Inferior parietal cortex (tissue), 1 donor: Measurements from ENCODE around the gene TUBB1.

Source experiments
- DNase-seq: peaks from one replicate; pipeline ENCODE4 v3.0.0-alpha.2; 2016; ENCODE audit errors: extremely low spot score

Gene TUBB1

GRCh38 chr20:58989196-58989595 lies 30.0 kb upstream of the TUBB1 start:
- no peak for DNase-seq

DNA sequence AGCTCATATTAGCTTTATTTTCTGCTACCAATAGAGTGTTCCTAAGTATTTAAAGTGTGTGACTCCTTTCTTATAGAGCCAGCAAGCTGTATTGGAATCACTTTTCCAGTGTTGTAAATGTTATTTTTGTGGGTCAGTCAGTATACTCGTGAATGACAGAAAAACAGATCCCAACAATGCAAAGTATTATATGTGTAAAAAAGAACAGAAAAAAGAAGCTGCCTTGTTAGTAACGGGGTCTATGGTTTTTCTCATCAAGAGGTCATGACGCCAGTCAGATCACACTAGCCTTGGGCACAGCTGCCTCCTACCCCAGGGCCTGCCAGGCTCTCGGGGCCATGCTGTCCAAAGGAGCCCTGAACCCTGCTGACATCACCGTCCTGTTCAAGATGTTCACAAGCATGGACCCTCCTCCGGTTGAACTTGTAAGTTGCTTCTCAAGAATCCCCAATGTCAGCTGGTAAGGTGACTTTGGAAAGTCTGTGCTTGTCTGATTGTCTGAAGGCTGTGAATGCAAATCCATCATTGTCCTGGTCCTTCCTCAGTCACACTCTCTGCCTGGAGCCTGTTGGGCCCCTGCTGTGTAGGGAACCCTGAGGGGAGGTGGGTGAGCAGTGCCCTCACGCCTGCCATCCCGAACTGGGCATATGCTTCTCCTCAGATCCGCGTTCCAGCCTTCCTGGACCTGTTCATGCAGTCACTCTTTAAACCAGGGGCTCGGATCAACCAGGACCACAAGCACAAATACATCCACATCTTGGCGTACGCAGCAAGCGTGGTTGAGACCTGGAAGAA lies 28.4 kb upstream of the TUBB1 start:
- no peak for DNase-seq

DNA sequence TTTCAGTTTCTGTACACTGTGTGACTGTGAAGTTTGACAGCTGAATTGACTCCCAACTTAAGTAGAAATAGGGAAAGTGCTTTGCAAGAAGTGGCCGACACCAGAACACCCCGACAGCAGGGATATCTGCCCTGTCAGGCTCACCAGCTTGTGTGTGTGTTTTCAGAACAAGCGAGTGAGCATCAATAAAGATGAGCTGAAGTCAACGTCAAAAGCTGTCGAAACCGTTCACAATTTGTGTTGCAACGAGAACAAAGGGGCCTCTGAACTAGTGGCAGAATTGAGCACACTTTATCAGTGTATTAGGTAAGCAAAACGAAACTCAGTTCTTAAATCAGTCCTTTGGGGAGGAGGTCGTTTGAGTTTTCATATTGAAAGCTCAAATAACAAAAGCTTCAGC lies 27.5 kb upstream of the TUBB1 start:
- DNase-seq, result no peak

DNA sequence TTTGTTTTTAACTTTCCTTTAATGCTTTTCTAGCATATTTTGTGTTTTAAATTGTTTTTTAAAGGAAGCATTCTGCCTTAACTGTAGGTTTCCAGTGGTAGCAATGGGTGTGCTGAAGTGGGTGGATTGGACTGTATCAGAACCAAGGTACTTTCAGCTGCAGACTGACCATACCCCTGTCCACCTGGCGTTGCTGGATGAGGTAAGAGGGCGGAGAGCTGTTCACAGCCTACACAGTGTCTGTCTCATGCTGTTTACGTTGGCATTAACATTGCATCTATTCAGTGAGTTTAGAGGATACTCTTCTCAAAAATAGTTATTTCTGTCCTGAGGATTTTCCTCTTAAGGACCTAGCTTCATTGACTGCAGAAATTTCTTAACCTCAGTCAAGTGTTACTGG lies 26.3 kb upstream of the TUBB1 start:
- no peak for DNase-seq

DNA sequence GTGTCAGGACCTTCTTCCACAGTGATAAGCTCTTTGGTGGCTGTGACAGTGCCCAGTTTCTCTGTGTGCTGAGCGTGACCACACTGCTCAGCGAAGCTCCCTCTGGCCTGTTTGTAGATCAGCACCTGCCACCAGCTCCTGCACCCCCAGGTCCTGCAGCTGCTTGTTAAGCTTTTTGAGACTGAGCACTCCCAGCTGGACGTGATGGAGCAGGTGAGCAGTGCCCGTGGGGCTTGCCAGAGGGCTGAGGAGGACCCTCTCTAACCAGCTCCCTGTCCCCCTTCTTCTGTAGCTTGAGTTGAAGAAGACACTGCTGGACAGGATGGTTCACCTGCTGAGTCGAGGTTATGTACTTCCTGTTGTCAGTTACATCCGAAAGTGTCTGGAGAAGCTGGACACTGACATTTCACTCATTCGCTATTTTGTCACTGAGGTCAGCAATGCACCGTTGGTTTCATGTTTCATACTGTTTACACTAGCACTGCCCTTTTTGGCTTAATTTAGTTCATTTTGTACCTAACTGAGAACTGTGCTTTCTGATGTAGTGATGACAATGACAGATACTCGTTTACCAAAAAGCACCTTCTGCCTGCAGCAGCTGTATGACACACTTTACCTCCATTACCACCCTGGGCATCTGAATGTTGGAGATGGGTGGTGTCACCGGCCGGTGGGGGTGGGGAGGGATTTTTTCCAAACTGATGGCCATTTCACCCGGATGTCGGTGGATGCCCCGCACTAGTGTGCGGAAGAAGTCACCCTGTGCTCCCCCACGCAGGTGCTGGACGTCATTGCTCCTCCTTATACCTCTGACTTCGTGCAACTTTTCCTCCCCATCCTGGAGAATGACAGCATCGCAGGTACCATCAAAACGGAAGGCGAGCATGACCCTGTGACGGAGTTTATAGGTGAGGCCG lies 25.6 kb upstream of the TUBB1 start:
- no peak for DNase-seq

DNA sequence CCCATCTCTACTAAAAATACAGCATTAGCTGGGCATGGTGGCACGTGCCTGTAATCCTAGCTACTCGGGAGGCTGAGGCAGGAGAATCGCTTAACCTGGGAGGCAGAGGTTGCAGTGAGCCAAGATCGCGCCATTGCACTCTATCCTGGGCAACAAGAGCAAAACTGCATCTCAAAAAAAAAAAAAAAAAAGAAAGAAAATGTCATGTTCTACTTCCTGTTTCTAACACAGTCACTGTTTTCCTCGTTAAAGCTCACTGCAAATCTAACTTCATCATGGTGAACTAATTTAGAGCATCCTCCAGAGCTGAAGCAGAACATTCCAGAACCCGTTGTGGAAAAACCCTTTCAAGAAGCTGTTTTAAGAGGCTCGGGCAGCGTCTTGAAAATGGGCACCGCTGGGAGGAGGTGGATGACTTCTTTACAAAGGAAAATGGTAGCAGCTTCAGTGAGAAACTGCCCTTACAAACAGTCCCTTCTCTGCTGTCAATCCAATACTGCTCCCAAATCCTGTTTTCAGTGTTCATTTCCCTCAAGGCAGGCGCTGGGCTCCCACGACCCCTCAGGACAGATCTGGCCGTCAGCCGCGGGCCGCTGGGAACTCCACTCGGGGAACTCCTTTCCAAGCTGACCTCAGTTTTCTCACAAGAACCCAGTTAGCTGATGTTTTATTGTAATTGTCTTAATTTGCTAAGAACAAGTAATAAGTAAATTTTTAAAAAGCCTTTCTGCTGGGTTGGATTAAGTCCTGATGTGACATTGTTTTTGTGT lies 24.7 kb upstream of the TUBB1 start:
- no peak for DNase-seq

- no peak for DNase-seq
These were observed 23.6 kb upstream of the TUBB1 start for GRCh38 chr20:58995461-58996225.

DNA sequence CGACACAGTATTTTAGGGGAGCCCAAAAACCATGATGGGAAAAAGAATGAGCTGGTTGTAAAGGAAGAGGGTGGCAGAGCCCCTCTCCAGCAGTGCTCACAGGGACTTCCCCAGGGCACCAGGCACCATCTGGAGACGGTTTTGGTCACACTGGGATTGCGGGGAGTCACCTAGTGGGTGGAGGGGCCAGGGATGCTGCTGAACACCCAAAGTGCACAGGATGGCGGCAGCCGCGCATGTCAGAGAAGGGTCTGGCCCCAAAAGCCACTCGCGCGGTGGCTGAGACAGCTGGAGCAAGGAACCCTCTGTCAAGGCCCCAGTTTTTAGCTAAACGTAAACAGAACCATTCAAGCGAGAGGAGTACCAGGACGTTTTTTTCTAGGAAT lies 23.0 kb upstream of the TUBB1 start:
- no peak for DNase-seq

DNA sequence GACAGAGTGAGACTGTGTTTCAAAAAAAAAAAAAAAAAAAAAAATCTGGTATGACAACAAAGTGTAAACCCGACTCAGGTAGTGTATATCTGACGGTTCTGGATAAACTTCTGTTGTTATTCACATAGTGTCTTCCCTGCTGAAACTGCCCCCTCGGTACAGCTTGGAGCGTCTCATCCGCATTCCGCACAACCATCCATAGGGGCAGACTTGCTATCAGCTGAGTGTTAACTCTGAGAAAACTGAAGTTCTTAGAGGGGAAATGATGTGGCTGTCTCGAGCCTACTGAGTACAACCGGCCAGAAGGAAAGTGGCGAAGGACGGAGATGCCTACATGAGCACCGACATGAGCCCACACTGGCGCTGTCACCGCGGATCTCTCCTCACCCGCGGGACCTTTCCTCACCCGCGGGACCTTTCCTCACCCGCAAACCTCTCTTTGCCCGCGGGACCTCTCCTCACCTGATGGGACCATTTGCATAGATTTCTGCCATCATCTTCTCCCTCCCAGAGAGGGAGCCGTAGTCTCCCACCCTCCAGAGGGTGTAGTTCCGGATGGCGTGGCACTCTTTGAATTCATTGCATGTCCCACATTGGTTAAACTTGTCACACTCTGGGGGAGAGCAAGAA lies 22.0 kb upstream of the TUBB1 start:
- DNase-seq, result no peak

GRCh38 chr20:58998656-58999055 lies 20.6 kb upstream of the TUBB1 start:
- no peak for DNase-seq

- no peak for DNase-seq
These were observed 18.9 kb upstream of the TUBB1 start for GRCh38 chr20:59000326-59000725.

- no peak for DNase-seq
These were observed 18.2 kb upstream of the TUBB1 start for GRCh38 chr20:59001068-59001448.

DNA sequence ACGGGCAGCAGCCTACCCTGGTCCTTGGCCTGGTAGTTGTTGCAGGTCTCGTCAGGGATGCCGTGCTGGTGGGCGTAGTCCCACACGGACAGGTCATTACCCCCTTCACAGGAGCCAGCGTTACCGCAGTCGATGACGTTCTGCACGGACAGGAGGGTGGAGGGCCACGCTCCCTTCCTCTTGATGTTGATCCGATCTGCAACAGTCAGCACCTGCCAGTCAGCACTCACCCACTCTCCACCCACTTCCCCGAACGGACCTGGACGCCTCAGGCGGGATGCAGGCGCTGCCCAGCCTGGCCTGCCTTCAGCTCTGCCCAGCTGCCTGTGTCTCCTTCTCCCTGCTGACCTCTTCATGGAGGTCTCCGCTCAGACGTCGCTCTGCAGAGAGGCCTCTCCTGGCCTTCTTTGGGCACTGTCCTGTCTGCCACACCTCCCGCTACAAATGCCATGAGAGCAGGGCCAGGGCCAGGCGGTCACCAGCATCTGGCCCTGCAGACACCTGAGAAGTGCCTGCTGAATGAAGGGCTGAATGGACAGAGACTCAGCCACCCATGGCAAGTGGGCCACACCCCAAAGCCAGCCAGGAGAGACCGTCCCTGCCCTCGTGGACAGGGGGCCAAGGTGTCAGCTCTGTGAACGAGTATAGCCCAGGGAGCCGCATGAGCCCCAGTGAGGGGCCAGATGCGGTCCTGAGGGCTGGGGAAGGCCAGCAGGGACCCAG lies 17.6 kb upstream of the TUBB1 start:
- no peak for DNase-seq

DNA sequence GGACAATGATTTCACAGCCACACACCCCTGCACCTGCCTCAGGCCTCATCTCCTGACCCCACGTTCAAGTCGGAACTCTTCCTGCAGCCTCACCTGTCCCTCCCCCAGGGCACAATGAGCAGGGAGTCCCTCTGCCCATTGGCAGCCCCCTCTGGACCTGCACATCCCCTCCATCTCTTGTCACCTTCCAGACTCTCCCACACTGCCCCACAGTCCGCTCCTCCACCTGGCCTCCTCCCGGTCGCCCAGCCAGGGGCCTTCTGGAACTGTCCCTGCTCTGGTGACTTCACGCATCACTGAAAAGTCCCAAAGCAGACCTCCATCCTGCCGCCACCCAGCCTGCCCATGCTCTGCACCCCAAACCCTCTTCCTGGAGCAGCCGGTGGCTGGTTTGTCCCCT lies 16.8 kb upstream of the TUBB1 start:
- no peak for DNase-seq

DNA sequence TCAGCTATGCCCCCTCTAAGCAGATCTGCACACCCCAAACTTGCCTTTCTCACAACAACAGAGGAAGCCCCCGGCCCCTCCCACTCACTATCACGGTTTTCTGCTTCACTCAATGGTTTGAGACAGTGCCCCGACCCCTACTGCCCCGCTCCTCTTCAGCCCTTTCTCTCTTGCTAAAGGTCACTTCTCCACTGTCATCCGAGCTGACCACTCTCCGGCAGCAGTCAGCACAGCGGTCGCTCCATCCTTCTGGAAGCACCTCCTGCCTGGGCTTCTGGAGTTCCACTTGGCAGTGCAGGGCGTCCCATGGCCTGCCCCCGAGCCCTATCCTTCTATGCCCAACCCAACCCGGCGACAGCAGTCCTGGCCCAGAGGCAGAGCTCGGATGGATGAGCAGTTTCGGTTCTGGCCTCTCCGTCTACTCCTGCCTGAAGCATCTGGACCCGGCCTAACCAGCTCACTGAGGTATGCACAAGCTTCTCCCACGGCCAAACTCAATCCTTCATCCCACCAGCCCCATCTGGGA lies 16.3 kb upstream of the TUBB1 start:
- DNase-seq, result no peak

- no peak for DNase-seq
These were observed 15.3 kb upstream of the TUBB1 start for GRCh38 chr20:59003836-59004492.

- no peak for DNase-seq
These were observed 14.8 kb upstream of the TUBB1 start for GRCh38 chr20:59004493-59004762.

- DNase-seq, result no peak
These were observed 14.3 kb upstream of the TUBB1 start for GRCh38 chr20:59004763-59005522.

DNA sequence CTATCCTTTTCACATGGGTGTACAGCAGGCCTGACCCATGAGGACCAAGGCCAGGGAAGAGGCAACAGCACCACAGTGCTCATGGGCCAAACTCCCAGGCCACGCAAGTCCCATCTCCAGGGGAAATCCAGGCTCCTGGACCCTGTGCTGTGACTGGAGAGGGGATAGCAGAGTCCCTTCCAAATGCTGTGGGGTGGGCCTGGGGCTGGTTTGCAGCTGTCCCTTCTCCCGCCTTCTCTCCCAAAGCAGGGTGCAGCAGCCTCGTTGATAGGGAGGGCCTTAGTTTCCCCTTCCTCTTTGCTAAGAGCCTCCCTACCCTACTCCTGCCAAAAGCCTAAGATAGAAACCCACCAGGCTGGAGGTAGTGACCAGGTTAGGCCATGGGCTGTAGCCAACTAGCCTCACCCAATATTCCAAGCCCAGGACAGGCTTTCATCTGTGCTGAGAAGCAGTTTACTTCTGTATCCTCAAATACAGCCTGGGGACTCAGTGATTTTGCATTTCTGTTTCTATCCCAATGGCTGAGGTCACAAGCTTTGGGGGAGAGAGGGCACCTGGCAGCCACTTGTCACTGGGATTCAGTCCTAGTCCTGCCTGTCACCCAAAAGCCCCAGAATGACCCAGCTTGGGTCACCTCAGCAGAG lies 13.6 kb upstream of the TUBB1 start:
- DNase-seq, result no peak
